NCI-H345 treated with DMSO at 0.1 percent for 48 hours (cell line): ENCODE measurements around the gene KLK7.

Source experiments
- DNase-seq: peaks from one replicate; lab custom pipeline; 2025; ENCODE audit not compliant: unreplicated experiment; lab: John Stamatoyannopoulos, UW

KLK7 gene

GRCh38 chr19:50939596-50939995 is 44.1 kb downstream of the KLK7 start:
- DNase-seq: no peak

DNA sequence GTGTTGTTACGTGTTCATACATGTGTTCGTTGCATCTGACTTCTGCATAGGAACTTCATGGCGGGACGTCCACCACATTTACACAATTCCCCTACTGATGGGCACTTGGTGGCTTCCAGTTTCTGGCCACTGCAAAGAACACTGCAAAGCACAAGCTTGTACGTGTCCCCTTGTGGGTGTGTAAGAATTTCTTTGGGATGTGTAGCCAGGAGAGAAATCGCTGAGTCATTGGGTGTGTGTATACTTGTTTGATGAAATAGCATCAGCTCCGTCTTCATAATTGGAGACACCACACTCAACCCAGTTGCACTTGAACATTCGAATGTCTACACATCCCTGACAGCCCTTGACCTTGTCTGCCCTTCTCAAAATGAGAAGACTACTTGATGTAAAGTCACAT is 50.1 kb downstream of the KLK7 start:
- no peak for DNase-seq

DNA sequence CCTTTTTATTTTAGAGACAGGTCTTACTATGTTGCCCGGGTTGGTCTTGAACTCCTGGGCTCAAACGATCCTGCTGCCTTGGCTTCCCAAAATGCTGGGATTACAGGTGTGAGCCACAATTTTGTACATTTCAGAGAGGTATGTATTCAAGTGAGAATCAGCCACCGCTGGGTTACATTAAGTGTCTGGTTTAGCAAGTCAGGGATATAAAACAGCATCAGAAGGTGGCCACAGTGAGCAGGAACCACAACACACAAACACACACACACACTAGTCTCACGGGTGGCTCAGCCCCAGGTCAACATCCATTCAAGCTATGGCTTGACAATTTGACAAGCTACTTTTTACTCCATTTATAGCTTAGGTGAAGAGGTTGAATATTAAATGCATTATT is 51.0 kb downstream of the KLK7 start:
- no peak for DNase-seq

- no peak for DNase-seq
Observed at GRCh38 chr19:50932018-50932689, 51.6 kb downstream of the KLK7 start.

- no peak for DNase-seq
Observed at GRCh38 chr19:50931023-50931422, 52.7 kb downstream of the KLK7 start.

DNA sequence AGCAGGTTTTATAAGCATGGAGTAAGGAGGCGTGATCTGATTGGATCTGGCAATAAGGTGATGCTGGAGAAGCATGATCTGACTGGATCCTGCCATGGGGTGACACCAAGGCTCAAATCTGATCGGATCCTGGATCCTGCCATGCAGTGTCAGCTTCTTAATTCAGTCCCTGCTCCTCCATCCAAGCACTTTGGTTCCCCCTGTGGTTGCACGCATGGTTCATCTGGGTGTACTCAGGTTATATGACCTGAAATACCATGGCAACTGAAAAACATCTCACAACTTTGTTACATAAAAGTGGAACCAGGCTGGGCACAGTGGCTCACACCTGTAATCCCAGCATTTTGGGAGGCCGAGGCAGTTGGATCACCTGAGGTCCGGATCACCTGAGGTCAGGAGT is 54.9 kb downstream of the KLK7 start:
- no peak for DNase-seq
